Bronchial epithelial cell (primary cell): Measurements from ENCODE around the gene FAM193A. TPM values are rescaled to one million over a fixed set of nuclear protein-coding genes. Genes with fewer than 3 reads are reported as not detected.

Experiments
- DNase-seq: peaks from one replicate; pipeline ENCODE4 v3.0.0-alpha.2; 2010; ENCODE audit warnings: low read depth
- FAIRE-seq: peaks from 2 replicates; lab custom pipeline; 2011; peaks lifted over from hg19 to GRCh38; lab: Jason Lieb, UNC
- H3K27me3 ChIP-seq: 2 replicates; pipeline ENCODE4 v1.5.1; 2011; ENCODE audit warnings: low read length; ENCODE audit not compliant: control insufficient read depth, insufficient read depth
- H3K36me3 ChIP-seq: 2 replicates; pipeline ENCODE4 v1.5.1; 2011; ENCODE audit warnings: low read length; ENCODE audit not compliant: control insufficient read depth, insufficient read depth
- H3K4me3 ChIP-seq: 2 replicates; pipeline ENCODE4 v1.5.1; 2011; ENCODE audit warnings: mild to moderate bottlenecking, low read depth, low read length, control low read depth
- CTCF ChIP-seq: IDR thresholded peaks from 2 replicates; pipeline ENCODE4 v1.5.1; 2011; ENCODE audit warnings: mild to moderate bottlenecking, moderate library complexity, low read length, control low read depth, inconsistent platforms; ENCODE audit not compliant: insufficient read depth, severe bottlenecking
- total RNA-seq: library from RNA; depleted of rRNA; stranded (reverse); fragments of >200 nt; gene quantifications from 2 replicates; pipeline ENCODE4 v1.2.1, GENCODE V29; 2014

The FAM193A gene
- total RNA-seq, 1 donor from 2014 or later, result 6.6 TPM

GRCh38 chr4:2743518-2744445, 207.3 kb downstream of the FAM193A start:
- FAIRE-seq (peak; percentile 43), DNase-seq (no peak)
- no peak for TF ChIP-seq CTCF
- H3K4me3 ChIP-seq, result no peak overlapping the region
- no peaks in the 10 kb centered on the region for H3K27me3 ChIP-seq
- peaks cover 27% of the 10 kb centered on the region for H3K36me3 ChIP-seq

- H3K36me3 ChIP-seq, result peaks cover 27% of the 10 kb centered on the region
- no peaks in the 10 kb centered on the region for H3K27me3 ChIP-seq
- TF ChIP-seq CTCF, result no peak
- no peak overlapping the region for H3K4me3 ChIP-seq
- no peak for FAIRE-seq
- no peak for DNase-seq
Measured at GRCh38 chr4:2744576-2745270, 208.3 kb downstream of the FAM193A start.

- H3K27me3 ChIP-seq, result no peaks in the 10 kb centered on the region
- peaks cover 27% of the 10 kb centered on the region for H3K36me3 ChIP-seq
- TF ChIP-seq CTCF, result no peak
- H3K4me3 ChIP-seq, result no peak overlapping the region
- no peak for FAIRE-seq
- DNase-seq, result no peak
Measured at GRCh38 chr4:2745516-2745915, 209.1 kb downstream of the FAM193A start.

- FAIRE-seq (peak; percentile 84), DNase-seq (peak; percentile 84)
- peaks cover 29% of the 10 kb centered on the region for H3K36me3 ChIP-seq
- H3K27me3 ChIP-seq, result no peaks in the 10 kb centered on the region
- no peak overlapping the region for H3K4me3 ChIP-seq
- no peak for TF ChIP-seq CTCF
Measured at GRCh38 chr4:2745981-2746806, 209.7 kb downstream of the FAM193A start.

- no peak for FAIRE-seq
- Histone ChIP-seq H3K36me3 (peaks cover 29% of the 10 kb centered on the region), H3K4me3 (no peak overlapping the region), H3K27me3 (no peaks in the 10 kb centered on the region)
- DNase-seq, result no peak
- no peak for TF ChIP-seq CTCF
Measured at GRCh38 chr4:2746891-2747695, 210.6 kb downstream of the FAM193A start.
